GM12892 (cell line): Measurements from ENCODE around the gene CLCN4.

Experiments
- DNase-seq: peaks from one replicate; pipeline ENCODE4 v3.0.0; 2011; ENCODE audit not compliant: insufficient read length
- FAIRE-seq: peaks from 2 replicates; lab custom pipeline; 2011; peaks lifted over from hg19 to GRCh38; lab: Jason Lieb, UNC
- POLR2A ChIP-seq: IDR thresholded peaks from 2 replicates; pipeline ENCODE4 v1.6.1; 2011; ENCODE audit warnings: low read depth, low read length, control low read depth
- POLR2AphosphoS5 ChIP-seq: IDR thresholded peaks from 2 replicates; pipeline ENCODE4 v1.6.1; 2011; ENCODE audit warnings: low read depth, low read length, control low read depth
- TAF1 ChIP-seq: IDR thresholded peaks from 2 replicates; pipeline ENCODE4 v1.6.1; 2011; ENCODE audit warnings: low read depth, mild to moderate bottlenecking, control low read depth, low read length, borderline replicate concordance

Gene CLCN4

DNA sequence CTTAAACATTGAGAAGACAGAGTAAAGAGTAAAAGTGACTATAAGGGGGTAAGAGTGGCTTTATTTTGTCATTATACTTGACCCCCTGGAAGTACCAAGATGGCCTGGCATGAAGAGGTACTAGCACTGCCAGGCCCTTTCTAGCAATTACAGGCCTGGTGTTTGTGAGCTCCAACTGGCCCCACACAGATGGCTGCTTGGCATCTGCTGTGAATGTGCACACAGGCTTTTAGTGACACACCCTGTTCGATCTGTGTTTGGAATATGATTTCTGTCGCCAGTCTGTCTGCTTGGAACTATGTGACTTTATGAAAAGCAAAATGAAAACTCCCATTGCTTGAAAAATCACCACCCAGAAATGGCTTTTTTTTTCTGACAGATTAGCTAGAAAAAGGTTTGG, 123.3 kb downstream of the CLCN4 start:
- no peak for FAIRE-seq
- no peak for DNase-seq
- TF ChIP-seq TAF1 (no peak), POLR2A (no peak)

DNA sequence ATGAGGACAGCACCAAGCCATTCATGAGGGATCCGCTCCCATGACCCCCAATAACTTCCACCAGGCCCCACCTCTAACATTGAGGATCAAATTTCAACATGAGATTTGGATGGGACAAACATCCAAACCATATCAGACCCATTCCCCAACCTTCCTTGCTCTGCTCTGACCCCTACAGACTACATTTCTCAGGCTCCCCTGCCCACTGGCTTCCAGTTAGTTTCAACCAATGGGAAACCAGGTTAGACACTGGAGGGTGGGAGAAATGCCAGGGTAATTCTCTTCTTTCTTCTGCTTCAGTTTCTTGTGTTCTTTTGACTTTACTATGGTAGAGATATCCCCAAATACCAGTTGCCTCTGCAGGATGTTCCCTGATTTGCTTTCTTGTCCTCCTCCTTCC, 125.7 kb downstream of the CLCN4 start:
- FAIRE-seq (no peak), DNase-seq (no peak)
- TF ChIP-seq POLR2A, result no peak
- no peak for TF ChIP-seq POLR2AphosphoS5
- TF ChIP-seq TAF1, result no peak

GRCh38 chrX:10286195-10286594, 129.4 kb downstream of the CLCN4 start:
- TF ChIP-seq POLR2A (no peak), POLR2AphosphoS5 (no peak), TAF1 (no peak)
- no peak for DNase-seq
- FAIRE-seq, result no peak
